NCI-H1092 (cell line): Measurements from ENCODE around the gene BCL6B.
"Not testable (repeated sequence)": the region's sequence is repeated elsewhere in the genome, so short reads cannot be mapped to it uniquely, and the experiment has no call there.

Source experiments
- DNase-seq: peaks from one replicate; lab custom pipeline; 2025; lab: John Stamatoyannopoulos, UW

The BCL6B gene

DNA sequence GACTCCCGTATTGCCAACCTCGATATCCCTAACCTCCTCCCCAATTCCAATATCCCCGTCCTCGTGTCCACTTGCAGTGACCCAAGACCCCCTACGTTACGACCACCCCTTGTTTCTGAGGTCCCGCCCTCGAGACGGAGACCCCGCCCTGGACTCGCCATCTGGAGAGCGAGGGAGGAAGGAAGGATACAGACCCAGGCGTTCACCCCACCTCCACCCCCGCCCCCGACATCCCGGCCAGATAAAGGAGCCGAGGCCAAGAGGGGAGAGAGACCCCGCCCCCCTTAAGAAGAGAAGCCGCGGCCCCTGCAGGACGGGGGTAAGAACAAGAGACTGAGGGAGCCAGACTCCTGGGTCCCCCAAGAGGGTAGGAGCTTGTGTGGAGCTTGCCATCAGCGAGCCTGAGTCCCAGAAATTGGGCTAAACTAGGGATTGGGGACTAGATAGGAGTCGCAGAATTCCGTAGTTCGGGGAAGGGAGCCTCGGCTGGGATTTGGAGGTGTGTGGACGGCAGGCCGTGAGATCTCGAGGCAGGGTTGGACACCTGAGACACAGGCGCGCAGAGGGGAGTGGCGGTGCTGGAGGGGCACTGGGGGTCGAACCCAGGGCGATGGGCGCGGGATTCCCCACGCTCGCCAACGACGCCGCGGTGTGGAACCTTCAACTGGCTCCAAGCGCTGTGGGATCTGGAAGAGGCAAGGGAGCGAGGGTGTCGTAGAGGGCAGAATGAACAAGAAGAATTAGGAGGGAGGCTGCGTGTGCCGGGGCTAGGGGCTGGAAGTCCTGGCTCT, at the start of gene BCL6B:
Gene BCL6B, plus strand, starts transcription at position 270 of the 791 bp plus-strand sequence. CDS start 622 bp downstream, outside the sequence.
- no peak for DNase-seq

DNA sequence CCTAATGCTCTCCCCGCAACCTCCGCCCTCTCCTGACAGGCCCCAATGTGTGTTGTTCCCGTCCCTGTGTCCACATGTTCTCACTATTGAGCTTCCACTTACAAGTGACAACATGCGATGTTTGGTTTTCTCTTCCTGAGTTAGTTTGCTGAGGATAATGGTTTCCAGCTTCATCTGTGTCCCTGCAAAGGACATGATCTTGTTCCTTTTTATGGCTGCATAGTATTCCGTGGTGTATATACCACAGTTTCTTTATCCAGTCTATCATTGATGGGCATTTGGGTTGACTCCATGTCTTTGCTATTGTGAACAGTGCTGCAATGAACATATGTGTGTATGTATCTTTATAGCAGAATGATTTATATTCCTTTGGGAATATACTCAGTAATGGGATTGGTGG, 43.4 kb upstream of the BCL6B start:
- not testable (repeated sequence) for DNase-seq

DNA sequence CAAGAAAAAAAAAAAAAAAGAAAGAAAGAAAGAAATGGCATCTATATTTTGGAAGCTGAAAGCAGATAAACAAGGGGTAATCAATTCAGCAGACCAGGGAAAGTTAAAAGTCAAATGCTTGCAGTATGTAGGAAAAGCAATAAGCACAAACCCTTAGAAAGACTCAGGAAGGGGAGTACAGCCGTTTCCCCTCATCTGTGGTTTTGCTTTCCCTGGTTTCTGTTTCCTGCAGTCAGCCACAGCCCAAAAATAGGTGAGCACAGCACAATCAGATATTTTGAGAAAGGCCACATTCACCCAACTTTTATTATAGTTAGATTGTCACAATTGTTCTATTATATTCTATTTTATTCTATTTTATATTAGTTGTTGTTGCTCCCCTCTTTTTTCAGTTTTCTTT, 41.4 kb upstream of the BCL6B start:
- no peak for DNase-seq

- no peak for DNase-seq
Measured at GRCh38 chr17:6985266-6985665, 37.6 kb upstream of the BCL6B start.

DNA sequence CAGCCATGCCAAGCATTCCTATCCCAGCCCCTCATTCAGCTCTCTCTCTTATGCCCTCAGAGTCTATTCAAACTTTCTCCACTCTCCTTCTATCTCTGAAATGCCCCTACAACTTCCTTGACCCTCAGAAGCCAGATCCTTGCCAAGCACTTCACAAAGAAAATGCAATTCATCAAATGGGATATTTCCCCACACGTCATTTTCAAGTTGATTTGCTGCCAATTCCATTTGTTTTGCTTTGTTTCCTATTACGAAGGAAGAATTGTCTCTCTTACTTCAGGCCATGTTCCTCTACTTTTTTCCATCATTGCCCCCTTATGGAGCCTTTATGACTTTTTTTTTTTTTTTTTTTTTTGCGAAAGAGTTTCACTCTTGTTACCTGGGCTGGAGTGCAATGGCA, 36.2 kb upstream of the BCL6B start:
- no peak for DNase-seq

DNA sequence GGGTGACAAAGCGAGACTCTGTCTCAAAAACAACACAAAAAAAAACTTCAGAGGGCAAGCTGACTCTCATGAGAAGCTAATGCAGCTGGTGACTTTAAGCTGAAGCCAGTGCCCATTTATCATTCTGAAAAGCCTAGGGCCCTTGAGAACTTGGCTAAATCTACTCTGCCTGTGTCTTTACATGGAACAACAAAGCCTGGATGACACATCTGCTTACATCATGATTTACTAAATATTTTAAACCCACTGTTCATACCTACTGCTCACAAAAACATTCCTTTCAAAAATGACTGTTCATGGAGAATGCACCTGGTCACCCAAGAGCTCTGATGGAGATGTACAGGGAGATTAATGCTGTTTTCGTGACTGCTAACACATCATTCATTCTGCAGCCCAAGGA, 33.1 kb upstream of the BCL6B start:
- no peak for DNase-seq

- not testable (repeated sequence) for DNase-seq
Measured at GRCh38 chr17:6993613-6994056, 29.2 kb upstream of the BCL6B start.

DNA sequence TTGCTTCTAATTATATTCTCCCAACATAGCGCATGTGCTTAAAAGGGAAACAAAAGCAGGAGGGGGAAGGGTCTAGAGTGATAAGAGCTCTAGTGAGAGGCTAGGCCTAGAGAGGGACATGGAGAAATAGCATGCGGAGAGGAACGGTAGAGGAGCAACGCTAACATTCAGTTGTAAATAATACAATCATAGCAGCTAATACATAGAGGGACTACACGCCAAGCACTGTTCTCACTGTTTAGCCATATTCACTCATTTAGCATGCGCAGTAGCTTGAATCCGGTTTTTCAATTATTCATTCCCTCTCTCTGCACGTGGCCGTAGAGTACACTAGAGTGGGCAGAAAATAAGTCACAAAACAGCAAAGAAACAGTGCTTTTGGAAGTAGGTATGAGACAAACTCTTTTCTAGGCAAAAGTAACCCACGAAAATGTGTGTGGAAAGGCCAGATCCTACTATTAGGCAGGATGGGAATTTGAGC, 28.7 kb upstream of the BCL6B start:
- no peak for DNase-seq

- no peak for DNase-seq
Measured at GRCh38 chr17:6994666-6995256, 28.1 kb upstream of the BCL6B start.

GRCh38 chr17:6995500-6996255, 27.2 kb upstream of the BCL6B start, which contains the start of gene ALOX12:
Gene ALOX12, plus strand, starts transcription at chr17:6996049. Its CDS starts 69 bp downstream, at chr17:6996118.
- DNase-seq: no peak

DNA sequence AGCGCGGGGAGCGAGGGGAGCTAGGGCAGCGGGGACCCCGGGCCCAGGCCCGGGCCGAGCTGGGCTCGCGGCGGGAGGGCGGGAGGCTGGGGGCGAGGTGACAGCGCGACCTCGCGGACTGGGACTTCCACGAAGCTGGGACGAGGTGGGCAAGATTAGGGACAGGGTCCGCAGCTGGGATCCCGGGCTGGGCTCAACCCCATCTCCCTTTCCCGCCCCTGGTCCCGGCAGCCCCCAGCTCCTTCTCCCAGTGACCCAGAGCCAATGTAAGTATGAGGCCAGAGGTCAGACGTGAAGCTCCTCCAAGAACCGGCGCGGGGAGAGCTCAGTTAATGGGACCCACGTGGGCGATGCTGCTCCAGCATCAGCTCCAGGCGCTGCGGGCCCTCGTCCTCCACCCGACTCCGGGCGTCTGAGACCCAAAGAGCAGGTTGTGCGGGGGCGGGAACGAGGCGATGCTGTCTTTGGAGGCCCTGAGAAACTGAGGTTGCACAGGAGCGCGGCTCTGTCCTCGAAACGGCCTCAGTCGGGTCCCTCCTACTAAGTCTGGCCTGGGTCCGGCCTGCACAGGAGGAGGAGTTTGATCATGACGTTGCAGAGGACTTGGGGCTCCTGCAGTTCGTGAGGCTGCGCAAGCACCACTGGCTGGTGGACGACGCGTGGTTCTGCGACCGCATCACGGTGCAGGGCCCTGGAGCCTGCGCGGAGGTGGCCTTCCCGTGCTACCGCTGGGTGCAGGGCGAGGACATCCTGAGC, 26.4 kb upstream of the BCL6B start:
- no peak for DNase-seq

GRCh38 chr17:6997171-6997570, 25.7 kb upstream of the BCL6B start:
- no peak for DNase-seq

DNA sequence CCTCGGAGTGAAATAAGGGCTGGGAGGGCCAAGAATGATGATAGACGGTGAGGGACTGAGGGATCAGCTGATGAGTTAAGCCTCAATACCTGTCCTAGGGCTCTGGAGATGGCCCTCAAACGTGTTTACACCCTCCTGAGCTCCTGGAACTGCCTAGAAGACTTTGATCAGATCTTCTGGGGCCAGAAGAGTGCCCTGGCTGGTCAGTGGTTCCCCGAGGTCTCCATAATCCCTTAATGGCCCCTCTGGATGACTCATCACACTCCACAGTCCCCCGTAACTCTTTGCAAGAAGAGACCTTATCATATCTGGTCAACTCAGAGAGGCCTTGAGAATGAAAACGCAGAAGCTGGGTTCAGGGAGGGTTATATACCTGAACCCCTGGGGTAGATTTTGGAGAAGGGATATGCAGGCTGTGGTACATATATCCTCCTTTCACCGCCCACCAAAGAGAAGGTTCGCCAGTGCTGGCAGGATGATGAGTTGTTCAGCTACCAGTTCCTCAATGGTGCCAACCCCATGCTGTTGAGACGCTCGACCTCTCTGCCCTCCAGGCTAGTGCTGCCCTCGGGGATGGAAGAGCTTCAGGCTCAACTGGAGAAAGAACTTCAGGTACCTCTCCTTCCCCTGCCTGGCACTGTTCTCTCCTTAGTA, 23.9 kb upstream of the BCL6B start:
- DNase-seq: no peak

GRCh38 chr17:7001318-7001961, 21.4 kb upstream of the BCL6B start:
- no peak for DNase-seq

DNA sequence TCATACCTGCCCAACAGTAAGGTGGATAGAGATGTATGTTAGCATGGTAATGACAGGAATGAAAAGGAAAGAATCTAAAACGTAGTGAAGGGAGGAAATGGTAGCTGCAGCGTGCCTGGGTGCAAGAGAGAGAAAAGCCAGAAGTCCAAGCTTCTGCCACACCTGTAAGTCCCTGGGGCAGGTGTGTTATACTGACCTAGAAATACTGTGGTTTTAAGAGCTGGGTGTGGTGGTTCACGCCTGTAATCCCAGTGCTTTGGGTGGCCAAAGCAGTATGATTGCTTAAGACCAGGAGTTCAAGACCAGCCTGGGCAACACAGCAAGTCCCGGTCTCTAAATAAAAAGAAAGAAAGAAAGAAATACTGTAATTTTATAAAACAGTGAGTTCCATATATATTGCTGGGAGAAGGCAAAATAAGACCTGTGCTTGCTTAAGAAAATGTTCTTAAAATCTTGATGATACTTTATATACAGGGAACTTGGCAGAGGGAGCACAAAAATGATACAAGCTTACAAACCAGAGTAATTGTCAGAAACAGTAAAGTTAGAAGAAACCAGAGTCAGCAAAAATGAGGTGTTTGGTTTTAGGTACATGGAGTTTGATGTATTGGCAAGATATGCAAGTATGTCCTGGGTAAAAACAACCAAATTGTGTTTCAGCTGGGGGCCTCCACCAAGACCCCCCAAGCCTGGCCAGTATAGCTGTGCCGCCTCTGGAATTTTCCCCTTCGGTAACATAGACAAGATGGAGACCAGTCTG, 20.4 kb upstream of the BCL6B start:
- DNase-seq: no peak

DNA sequence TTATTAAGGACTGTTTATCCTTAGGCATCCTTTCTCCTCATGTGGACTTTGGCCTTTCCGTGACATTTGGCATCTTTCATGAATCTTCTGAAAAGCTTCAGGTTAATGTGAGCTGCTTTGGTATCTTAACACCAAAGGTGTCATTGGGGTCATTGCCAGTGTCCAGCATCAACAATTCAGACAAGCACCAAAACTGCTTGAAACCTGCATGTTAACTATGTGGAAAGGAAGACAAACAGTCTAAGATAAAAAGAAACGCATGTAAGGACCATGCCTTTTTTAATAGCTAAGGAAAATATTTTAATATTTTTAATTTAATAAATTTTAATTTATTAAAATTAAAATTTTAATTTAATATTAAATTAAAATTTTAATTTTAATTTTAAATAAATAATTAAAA, 19.1 kb upstream of the BCL6B start:
- no peak for DNase-seq

GRCh38 chr17:7004398-7005253, 18.2 kb upstream of the BCL6B start:
- DNase-seq: peak; percentile 50

DNA sequence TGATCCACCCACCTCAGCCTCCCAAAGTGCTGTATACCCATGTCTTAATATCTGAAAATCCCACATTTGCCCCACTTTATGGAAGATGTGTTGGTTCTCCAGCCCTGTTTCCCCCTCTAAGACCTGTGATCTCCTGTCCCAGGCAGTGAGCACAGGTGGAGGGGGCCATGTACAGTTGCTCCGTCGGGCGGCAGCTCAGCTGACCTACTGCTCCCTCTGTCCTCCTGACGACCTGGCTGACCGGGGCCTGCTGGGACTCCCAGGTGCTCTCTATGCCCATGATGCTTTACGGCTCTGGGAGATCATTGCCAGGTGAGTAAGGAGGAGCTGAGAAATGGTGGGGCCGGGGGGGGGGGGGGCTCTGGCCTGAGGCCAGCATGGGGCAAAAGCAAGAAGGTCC, 17.1 kb upstream of the BCL6B start:
- no peak for DNase-seq

- no peak for DNase-seq
Measured at GRCh38 chr17:7007143-7007542, 15.7 kb upstream of the BCL6B start.
